DOHH2 (cell line): ENCODE measurements around the gene ACP6.
"Not testable (repeated sequence)": the region's sequence is repeated elsewhere in the genome, so short reads cannot be mapped to it uniquely, and the experiment has no call there.

Experiments
- H3F3A ChIP-seq: fragments of 200-600 bp; sonication (generic), shearing (Covaris generic); 2 replicates; pipeline ENCODE4 v1.6.0; 2016; ENCODE audit warnings: antibody characterized with exemption, mild to moderate bottlenecking; ENCODE audit not compliant: control insufficient read depth, insufficient read depth
- H3K27ac ChIP-seq: fragments of 200-600 bp; sonication (generic); 2 replicates; pipeline ENCODE4 v1.5.1; 2014; ENCODE audit warnings: low read depth, mild to moderate bottlenecking, low read length, moderate library complexity
- H3K27me3 ChIP-seq: fragments of 200-600 bp; sonication (generic); 2 replicates; pipeline ENCODE4 v1.6.1; 2014; ENCODE audit warnings: mild to moderate bottlenecking, low read length, mixed read lengths; ENCODE audit not compliant: control insufficient read depth
- H3K36me3 ChIP-seq: fragments of 200-600 bp; sonication (generic); 2 replicates; pipeline ENCODE4 v1.6.1; 2014; ENCODE audit warnings: mild to moderate bottlenecking, low read length, moderate library complexity, mixed read lengths; ENCODE audit not compliant: control insufficient read depth
- H3K4me1 ChIP-seq: fragments of 200-600 bp; sonication (generic); 2 replicates; pipeline ENCODE4 v1.6.1; 2014; ENCODE audit warnings: mild to moderate bottlenecking, low read length, mixed read lengths; ENCODE audit not compliant: control insufficient read depth
- H3K4me2 ChIP-seq: fragments of 200-600 bp; sonication (generic); 2 replicates; pipeline ENCODE4 v1.6.0; 2014; ENCODE audit warnings: mild to moderate bottlenecking, low read length, moderate library complexity
- H3K4me3 ChIP-seq: fragments of 200-600 bp; sonication (generic); 2 replicates; pipeline ENCODE4 v1.5.1; 2014; ENCODE audit warnings: mild to moderate bottlenecking, low read length, mixed read lengths
- H3K79me2 ChIP-seq: fragments of 200-600 bp; sonication (generic); 2 replicates; pipeline ENCODE4 v1.6.1; 2014; ENCODE audit warnings: mild to moderate bottlenecking, low read length, mixed read lengths; ENCODE audit not compliant: control insufficient read depth
- H3K9me2 ChIP-seq: fragments of 200-600 bp; sonication (generic); replicated peaks from 2 replicates; pipeline ENCODE4 v1.6.1; 2014; ENCODE audit warnings: mild to moderate bottlenecking, low read length, mixed read lengths; ENCODE audit not compliant: control insufficient read depth
- H3K9me3 ChIP-seq: fragments of 200-600 bp; sonication (generic); 2 replicates; pipeline ENCODE4 v1.6.1; 2014; ENCODE audit warnings: antibody characterized with exemption, low read length, mixed read lengths; ENCODE audit not compliant: control insufficient read depth, insufficient read depth
- H4K20me1 ChIP-seq: fragments of 200-600 bp; sonication (generic); 2 replicates; pipeline ENCODE4 v1.6.0; 2014; ENCODE audit warnings: low read depth, mild to moderate bottlenecking, antibody characterized with exemption, low read length, moderate library complexity; ENCODE audit not compliant: control insufficient read depth, insufficient read depth
- EZH2phosphoT487 ChIP-seq: fragments of 200-600 bp; sonication (generic); IDR thresholded peaks from 2 replicates; pipeline ENCODE4 v1.6.1; 2017; ENCODE audit warnings: borderline replicate concordance, mild to moderate bottlenecking, antibody characterized with exemption, low read length, moderate library complexity, mixed read lengths
- TF ChIP-seq, protein P1 (sequence below): fragments of 200-600 bp; sonication (generic); IDR thresholded peaks from one replicate; pipeline ENCODE4 v1.5.1; 2014; ENCODE audit warnings: antibody characterized with exemption, mild to moderate bottlenecking, low read depth, low read length; ENCODE audit not compliant: poor library complexity, severe bottlenecking

Gene ACP6

GRCh38 chr1:147618077-147618569 is 52.2 kb downstream of the ACP6 start:
- Histone ChIP-seq H3K4me1 (no peaks in the 10 kb centered on the region), H3K9me3 (no peaks in the 10 kb centered on the region), H3K79me2 (no peaks in the 10 kb centered on the region), H3K27ac (no peak overlapping the region), H3K9me2 (no peaks in the 10 kb centered on the region), H3K4me3 (no peak overlapping the region), H3K27me3 (no peaks in the 10 kb centered on the region), H4K20me1 (no peaks in the 10 kb centered on the region), H3F3A (no peaks in the 10 kb centered on the region), H3K36me3 (peaks cover 19% of the 10 kb centered on the region), H3K4me2 (no peak overlapping the region)
- TF ChIP-seq, protein P1, sequence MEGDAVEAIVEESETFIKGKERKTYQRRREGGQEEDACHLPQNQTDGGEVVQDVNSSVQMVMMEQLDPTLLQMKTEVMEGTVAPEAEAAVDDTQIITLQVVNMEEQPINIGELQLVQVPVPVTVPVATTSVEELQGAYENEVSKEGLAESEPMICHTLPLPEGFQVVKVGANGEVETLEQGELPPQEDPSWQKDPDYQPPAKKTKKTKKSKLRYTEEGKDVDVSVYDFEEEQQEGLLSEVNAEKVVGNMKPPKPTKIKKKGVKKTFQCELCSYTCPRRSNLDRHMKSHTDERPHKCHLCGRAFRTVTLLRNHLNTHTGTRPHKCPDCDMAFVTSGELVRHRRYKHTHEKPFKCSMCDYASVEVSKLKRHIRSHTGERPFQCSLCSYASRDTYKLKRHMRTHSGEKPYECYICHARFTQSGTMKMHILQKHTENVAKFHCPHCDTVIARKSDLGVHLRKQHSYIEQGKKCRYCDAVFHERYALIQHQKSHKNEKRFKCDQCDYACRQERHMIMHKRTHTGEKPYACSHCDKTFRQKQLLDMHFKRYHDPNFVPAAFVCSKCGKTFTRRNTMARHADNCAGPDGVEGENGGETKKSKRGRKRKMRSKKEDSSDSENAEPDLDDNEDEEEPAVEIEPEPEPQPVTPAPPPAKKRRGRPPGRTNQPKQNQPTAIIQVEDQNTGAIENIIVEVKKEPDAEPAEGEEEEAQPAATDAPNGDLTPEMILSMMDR = no peak
- no peak for TF ChIP-seq EZH2phosphoT487

- H4K20me1 ChIP-seq, H3K4me3 ChIP-seq, H3K27me3 ChIP-seq, H3K27ac ChIP-seq, H3K9me3 ChIP-seq, H3K79me2 ChIP-seq, H3F3A ChIP-seq, H3K9me2 ChIP-seq, H3K4me1 ChIP-seq, H3K4me2 ChIP-seq: not testable (repeated sequence)
- H3K36me3 ChIP-seq = peaks cover 21% of the 10 kb centered on the region
Observed at GRCh38 chr1:147614966-147615365, 55.4 kb downstream of the ACP6 start.

DNA sequence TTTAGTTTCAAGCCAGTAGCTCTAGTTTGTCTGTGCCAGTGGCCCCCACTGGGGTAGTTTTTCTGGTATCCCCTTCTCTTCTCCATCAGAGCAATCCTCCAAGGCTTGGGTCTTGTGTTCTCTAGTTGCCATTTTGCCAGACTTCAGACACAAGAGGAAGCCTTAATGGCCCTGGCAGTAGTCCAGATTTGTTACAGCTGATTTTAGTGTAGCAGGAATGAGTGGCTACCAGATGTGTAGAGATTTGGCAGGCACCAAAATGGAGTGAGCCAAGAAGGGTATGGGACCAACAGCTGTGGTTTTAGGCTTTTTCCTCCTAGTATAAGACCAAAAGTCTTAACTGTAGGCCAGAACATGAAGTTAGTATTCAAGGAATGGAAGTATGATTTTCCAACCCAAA is 56.8 kb downstream of the ACP6 start:
- Histone ChIP-seq H3K4me1 (0 out of 2 replicates have a peak, but pooled peaks cover 3% of the 10 kb centered on the region), H3K4me3 (no peak overlapping the region), H3K9me2 (no peaks in the 10 kb centered on the region), H3K27me3 (no peaks in the 10 kb centered on the region), H3K9me3 (no peaks in the 10 kb centered on the region), H3K4me2 (no peak overlapping the region), H3K36me3 (peaks cover 21% of the 10 kb centered on the region), H3K27ac (no peak overlapping the region), H3K79me2 (no peaks in the 10 kb centered on the region), H3F3A (no peaks in the 10 kb centered on the region), H4K20me1 (no peaks in the 10 kb centered on the region)
- no peak for TF ChIP-seq EZH2phosphoT487
- TF ChIP-seq, protein P1 = no peak

GRCh38 chr1:147612366-147612765 is 58.0 kb downstream of the ACP6 start:
- H3K9me3 ChIP-seq = no peaks in the 10 kb centered on the region
- H3F3A ChIP-seq = no peaks in the 10 kb centered on the region
- H3K27ac ChIP-seq = no peak overlapping the region
- H3K4me1 ChIP-seq = 0 out of 2 replicates have a peak, but pooled peaks cover 3% of the 10 kb centered on the region
- H3K4me3 ChIP-seq = no peak overlapping the region
- no peaks in the 10 kb centered on the region for H4K20me1 ChIP-seq
- H3K4me2 ChIP-seq = no peak overlapping the region
- H3K27me3 ChIP-seq = no peaks in the 10 kb centered on the region
- H3K79me2 ChIP-seq = no peaks in the 10 kb centered on the region
- no peak for TF ChIP-seq EZH2phosphoT487
- TF ChIP-seq, protein P1 = no peak
- peaks cover 17% of the 10 kb centered on the region for H3K36me3 ChIP-seq
- no peaks in the 10 kb centered on the region for H3K9me2 ChIP-seq
